HG03460 (cell line): Measurements from ENCODE around the gene UBA7.

Source experiments
- ATAC-seq: cut with Tn5 transposase; IDR thresholded peaks from one replicate; pipeline ENCODE4 v1.9.1; 2021; ENCODE audit not compliant: unreplicated experiment

Gene UBA7

DNA sequence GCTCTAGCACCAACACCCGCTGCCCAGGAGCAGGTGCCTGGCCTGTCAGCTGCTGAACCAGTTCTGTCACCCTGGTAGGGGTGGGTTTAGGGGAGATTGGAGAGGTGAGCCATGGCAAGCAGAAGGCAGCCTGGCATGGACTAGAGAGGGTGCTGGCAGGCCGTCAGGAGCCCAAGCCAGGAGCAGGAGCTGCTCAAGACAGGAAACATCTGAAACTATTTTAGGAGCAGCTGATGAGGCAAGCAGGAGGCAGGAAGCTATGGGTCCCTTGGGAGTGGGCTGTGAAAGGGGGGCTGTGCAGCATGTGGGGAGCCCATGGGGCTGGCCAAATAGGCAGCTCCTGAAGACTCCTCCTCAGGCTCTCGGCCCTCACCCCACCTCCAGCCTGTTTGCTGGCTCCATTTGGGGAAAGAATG, 8.4 kb downstream of the UBA7 start:
- no peak for ATAC-seq

DNA sequence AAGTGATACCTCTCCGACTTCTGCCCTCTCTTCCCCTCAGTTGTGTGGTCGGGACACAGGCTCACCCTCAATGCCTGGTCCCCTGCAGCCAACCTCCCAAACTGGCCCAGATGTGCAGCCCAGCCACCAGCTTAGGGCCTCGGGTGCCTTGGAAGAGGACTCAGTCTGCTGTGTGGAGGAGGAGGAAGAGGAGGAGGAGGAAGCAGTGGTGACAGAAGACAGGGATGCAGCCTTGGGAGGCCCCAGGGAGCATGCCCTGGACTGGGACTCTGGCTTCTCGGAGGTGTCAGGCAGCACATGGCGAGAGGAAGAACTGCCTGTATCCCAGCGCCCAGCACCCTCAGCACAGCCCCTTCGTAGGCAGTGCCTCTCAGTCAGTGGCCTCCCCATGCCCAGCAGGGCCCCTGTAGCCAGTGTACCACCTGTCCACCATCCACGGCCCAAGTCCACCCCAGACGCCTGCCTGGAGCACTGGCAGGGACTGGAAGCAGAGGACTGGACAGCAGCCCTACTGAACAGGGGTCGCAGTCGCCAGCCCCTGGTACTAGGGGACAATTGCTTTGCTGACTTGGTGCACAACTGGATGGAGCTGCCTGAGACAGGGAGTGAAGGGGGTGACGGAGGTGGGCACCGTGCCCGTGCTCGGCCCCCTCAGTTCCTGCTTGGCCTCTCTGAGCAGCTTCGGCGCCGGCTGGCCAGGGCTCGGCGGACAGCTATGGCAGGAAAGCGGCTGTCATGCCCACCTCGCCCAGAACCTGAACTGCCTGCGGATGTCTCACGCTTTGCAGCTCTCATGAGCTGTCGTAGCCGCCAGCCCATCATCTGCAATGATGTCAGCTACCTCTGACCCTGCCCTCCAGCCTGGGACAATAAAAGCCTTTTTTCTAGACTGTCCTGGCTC, 9.4 kb downstream of the UBA7 start:
- ATAC-seq = no peak

DNA sequence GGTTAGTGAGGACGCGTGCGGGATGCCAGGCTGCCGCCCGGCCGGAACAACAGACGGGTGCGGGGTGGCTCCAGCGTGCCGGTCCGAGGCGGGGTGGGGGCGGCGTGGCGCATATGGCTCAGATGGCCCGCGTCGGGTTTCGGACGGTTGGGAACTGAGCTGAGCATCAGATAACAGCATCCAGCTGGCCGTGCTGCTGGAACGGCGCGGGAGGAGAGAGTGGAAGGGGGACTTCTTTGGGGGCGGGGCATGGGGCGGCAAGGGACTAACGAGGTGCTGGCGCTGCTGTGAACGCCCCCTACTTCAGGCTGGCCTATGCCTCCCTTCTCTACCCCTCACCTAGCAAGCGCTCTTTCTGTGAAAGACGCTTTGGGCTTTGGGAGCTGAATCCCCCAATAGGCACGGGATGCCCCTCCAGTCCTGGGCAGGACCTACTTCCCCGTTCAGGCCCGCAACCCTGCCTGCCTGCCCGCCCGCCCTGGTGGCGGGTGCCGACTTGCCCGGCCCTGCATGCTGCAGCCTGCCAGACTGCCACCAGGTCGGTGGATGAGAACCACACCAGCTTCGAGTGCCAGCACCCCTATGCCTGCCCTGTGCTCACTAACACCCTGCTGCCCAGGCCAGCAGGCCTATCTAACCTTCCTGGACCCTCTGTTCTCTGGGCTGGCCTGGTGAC, 10.2 kb downstream of the UBA7 start:
- ATAC-seq = peak; percentile 1

DNA sequence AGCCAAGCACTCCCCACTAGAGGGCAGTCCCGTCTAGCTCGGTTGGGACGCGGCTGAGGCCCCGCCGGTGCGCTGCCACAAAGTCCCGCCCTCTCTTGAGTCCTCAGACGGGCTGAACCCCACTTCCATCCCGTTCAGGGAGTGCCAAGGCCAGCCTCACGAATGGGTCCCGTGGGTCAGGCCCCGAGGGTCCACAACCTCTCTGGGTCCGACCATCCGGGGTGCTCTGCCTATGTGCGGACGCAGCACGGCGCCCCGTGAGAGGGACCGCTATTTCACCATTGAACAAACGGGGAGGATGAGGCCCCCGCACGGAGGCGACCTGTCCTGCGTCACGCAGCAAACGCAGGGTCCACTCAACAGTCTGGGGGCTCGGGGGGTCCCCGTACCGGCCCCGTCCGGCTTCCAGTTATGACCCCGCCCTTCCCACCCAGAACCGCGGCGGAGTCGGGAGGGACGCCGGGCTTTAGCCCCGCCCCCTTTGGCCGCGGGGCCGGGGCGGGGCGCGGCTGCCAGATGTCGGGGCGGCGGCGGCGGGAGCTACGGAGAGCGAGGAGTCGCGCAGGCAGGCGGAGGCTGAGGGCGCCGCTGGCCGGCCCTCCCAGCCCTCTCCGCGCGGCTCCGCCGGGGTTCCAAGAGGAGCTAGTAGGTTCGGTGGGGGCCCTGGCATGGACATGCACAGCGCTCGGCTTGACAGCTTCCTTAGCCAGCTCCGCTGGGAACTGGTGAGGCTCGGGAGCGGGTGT, 10.9 kb downstream of the UBA7 start, which contains the start of gene INKA1:
Gene INKA1, plus strand, starts transcription at position 543 of the 746 bp plus-strand sequence. Its CDS starts 132 bp downstream, at position 675.
- peak; percentile 51 for ATAC-seq

DNA sequence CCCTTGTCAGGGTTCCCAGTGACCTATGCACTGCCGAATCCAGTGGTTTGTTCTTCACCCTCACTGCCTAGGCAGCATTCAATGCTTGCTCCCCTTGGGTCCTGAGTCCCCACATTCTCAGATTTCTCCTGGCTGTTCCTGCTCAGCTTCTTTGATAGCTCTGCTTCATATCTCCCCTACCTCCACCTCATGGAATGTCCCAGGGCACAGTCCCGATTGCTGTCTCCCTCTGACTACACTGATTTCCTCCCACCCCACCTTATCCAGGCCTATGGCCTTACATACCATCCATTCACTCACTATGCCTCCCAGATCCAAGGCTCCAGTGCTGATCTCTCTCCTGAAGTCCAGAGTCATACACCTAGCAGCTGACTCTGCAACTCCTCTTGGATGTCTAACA, 12.6 kb downstream of the UBA7 start:
- ATAC-seq = no peak

DNA sequence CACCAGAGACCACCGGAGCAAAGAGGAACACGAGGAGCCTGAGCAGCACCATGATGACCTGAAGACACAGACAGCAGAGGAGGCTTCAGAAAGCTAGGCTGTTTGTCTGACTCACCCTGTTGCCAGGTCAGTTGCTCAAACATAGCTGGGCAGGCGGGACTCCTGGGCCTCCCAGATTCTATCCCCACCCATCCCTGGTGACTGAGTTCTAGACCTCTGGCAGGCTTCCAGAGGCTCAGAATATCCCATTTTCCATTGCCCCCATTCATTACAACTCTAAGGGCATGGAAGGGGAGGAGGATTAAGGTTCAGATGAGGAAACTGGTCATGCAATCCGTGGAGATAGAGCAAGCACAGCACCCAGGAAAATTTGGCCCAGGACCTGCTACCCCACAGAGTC, 14.0 kb downstream of the UBA7 start, which contains the start of gene CDHR4:
Gene CDHR4, minus strand, starts transcription at position 113 of the 400 bp plus-strand sequence. Its CDS starts 61 bp downstream, at position 52.
- no peak for ATAC-seq

DNA sequence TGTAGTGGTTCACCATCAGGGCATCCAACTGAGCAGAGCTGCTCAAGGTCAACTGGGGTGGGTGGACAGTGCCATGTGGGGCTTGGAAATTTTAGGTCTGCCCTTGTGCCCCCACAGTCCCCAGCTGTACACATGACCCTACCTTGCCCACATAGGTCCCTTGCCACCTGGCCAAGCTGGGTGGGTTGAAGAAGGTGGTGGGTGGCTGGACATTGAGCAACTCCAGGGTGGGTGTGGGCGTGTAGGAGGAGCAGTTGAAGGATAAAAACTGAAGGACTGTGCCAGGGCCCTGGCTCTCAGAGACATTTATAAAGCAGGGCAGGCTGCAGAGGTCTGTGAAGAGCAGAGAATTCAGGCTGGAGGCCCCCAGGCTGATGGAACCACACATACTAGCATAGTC, 14.6 kb downstream of the UBA7 start:
- ATAC-seq = no peak

DNA sequence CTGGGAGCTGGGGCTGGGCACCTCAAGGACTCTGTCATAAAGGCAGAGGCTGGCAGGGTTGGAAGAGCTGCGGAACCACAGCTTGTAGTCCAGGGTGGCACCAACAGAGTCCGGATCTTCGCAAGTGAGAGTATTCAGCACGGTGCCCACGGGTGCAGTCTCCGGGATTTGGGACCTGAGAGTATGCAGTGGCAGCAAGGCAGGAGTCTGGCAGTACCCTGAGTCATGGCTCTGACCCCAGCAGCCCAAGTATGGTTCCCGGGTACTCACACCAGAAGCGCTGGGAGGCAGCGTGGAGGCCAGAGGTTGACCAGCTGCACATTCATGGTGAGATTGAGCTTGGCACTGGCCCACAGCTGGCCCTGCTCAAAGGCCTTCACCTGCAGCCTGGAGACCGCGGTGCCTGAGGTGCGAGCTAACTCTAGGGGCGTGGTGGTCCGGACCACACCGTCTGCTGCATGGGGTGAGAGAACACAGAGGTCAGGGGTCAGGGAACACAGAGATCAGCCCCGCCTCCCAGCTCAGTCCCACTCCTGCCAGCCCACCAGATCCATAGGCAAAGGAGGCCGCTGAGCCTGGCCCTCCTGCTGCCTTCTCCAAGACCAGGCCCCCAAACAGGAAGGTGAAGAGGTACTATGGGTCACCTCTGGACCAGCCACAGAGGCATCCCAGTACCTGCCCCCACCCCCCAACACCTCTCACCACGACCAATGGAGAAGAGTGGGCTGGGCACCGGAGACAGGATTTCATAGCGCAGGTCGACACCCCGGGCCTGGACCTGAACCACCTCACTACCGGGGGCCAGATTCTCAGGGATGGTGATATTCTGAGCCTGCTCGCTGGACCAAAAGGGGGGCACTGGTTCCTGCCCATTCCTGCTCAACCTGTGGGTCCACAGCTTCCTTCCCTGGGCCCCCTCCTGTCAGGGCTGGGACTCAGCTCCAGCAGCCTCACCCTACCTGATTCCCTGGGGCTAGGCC, 18.5 kb downstream of the UBA7 start:
- no peak for ATAC-seq

DNA sequence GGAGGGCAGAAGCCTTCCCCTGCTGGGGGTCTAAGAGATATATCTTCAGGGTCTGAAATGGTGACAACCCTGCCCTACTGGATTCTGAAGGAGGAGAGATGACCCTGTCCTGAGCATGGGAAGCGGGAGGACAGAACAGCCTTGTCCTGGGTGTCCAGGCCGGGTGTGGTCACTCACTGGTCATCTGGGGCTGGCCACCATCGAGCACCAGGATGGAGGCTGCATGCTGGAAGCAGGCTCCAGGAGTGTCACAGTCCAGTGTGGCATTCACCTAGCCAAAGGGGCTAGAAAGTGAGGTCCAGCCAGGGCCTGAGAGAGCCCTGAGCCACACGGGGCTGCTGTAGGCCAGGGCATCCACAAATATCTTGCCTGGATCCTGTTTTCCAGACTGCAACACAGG, 19.3 kb downstream of the UBA7 start:
- ATAC-seq = no peak

DNA sequence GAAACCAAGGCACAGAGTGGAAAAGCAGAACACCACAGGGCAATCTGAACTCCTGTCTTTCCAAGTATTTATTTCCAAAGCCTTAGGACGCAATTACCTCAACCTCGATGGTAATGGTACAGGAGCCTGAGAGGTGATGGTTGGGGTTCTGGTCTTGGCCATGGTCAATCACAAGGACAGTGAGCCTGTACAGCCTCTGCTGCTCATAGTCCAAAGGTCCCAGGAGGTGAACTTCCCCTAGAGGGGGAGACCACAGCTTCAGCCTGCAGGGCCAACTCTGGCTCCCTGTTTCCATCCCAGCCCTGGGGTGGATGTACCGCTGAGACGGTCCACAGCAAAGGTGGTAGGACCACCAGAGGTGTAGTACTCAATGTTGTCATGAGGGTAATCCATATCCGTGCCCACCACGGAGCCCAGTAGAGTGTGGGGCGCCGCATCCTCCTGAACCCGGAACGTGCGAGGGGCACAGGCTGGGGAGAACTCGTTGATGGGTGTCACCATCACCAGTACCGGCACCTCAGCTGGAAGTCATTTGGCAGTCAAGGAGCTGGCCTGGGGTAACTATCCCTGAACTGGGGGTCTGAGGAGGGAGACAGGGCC, 20.2 kb downstream of the UBA7 start:
- ATAC-seq = no peak

DNA sequence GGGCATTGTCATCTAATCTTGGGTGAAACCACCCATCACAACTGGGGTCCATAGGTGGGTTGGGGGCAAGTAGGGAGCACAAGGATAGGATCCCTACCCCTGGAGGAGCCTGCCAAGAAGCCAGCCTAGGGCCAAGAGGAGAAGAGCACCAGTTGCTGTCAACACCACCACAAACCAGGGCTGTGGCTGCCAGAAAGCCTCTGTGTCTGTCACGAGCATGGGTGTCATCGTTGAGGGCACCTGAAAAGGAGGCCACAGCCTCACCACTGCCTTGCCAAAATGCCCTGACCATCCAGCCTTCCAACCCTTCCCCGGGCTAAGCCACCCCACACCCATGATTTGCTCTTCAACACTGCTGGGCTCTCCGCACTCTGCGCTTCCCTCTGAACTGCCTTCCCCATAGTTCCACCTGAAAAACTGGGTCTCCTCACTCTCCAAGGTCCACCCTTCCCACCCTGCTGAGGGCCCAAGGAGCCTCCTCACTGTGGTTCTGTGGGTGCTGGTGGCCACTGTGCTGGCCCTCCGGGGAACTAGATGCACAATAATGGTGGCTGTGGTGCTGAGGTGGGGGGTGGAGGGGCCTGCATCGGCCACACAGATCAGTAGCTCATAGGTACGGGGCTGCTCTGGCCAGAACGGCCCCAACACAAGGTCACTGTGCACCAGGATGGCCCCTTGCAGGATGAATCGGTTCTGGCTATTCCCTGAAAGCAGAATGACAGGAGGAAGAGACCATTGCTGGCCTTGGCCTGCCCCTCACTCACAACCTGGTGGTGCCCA, 21.2 kb downstream of the UBA7 start:
- ATAC-seq = no peak

DNA sequence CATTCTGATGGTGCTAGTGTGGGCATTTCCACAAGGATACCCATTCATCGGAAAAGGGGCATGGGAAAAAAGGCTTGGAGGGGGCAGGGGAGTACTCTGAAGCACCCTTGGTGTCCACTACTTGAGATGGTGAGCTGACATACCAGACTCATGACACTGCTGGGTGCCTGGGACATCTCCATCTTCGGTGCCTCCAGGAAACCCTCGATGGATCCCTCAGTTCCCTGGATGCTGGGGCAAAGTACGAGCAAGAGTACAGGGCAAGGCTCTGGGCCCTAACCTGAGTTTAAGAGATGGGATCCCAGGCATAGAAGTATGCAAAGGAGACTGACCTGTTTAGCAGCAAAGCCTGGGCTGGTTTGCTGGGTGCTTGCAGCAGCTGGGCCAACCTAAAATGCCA, 22.2 kb downstream of the UBA7 start:
- no peak for ATAC-seq

DNA sequence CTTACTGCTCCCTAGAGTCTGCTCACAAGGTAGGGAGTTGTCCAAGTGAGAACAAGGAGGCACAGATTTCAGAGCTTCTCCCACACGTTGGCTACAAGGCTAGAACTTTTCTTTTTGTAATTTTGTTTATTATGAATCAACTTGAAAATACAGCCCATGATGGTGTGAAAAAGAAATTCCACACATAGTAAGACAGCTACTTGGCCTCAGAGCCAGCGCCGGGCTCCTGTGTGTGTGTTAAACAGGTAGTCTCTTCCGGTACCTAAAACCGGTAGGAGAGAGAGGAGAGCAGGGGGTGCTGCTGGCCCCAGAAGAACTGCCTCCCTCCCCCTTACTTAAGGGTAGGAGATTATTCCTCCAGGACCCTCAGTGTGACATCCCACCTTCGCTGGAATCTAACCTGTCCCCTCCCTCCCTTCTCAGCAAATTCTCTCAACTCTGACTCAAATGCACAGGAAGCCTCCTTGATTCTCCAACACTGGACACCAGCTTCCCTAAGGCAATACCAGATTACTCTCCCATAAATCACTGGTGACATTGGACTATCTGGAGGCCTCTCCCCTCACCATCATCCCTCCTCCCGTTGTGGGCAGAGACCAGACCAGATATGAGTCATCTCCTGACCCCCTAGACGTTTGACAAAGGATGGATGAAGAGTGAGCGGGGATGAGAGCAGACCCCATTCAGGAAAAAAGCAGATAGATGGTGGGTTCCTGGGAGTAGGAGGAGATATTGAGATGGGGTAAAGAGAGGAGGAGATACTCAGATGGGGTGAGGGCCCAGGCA, 22.9 kb downstream of the UBA7 start:
- no peak for ATAC-seq

DNA sequence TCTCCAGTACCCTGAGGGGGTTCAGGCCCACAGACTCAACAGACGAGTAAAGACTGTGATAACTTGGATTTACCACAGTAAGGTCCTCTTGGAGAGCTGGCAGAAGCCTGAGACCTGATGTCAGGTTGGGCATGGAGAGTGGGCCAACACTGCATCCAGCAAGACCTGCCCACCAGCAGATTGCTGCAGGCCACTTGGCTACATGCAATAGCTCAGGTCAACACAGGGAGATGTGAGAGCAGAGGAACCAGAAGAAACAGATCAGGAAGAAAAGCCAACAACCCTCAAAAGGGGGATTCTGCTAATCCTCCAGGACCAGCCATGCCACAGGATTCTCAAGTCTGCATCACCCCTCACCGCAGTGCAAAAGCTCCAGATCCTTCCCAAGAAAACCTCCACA, 25.7 kb downstream of the UBA7 start:
- ATAC-seq = no peak

DNA sequence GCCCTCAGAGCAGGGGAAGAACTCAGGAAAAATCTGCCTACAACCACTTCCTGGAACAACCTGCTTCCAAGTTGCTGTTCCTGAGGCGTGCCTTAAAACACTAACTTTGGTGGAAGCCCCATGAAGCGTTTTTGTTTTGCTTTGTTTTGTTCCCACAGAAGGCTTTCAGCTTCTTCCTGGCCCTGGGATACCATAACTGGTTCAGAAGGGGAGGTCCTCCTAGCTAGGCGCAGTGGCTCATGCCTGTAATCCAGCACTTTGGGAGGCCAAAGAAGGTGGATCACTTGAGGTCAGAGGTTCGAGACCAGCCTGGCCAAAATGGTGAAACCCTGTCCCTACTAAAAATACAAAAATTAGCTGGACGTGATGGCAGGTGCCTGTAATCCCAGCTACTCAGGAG, 26.2 kb downstream of the UBA7 start:
- ATAC-seq = no peak

DNA sequence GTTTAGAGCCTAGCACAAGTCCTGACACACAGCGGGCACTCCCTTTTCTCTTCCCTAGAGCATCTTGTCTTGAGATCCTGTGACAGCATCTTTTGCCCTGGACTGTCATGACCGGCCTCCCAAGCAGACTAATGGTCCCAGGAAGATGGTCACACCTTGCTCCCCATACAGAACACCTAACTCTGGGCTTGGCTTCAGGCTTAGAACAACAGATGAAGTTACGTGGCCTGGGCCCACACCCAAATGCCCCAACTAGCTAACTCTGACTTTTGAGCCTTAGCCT, 26.6 kb downstream of the UBA7 start:
- ATAC-seq = no peak

DNA sequence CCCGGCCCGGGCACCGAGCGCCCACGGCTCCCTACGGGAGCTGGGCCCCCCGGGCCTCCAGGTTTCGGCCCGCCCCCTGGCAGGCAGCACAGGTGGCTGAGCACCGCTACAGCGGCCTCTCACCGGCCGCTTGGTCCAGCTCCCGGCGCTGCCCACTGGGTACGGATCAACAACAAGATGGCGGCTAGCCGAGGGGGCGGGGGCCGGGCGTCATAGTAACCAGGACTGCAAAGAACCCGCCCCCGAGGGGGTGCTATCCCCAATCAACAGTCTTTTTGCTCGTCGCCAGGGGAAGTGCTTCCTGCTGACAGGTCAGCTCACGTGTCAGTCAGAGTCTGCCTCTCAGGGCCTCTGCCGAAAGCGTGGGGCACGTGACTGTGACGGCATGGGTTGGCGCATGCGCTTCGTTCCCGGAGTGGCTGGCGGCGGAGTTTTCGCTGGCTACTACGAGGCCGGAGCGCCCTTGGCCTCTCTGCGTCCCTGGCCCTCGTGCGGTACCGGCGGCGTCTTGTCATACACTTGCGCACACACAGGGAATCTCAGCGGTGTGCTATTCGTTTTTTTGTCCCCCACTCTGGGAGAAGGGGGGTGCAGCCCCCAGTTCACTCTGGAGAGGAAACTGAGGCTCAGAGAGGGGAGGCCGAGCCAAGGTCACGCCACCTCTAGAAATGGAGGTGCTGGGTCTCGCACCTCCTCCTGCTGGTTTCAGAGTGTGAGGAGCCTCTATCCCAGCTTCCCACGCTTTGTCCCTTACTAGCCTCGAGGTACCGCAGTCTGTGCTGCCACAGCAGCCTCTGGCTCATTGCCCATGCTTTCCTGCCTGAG, 27.2 kb downstream of the UBA7 start, which contains the start of gene IP6K1:
Gene IP6K1, minus strand, starts transcription at position 186 of the 825 bp plus-strand sequence. CDS start 38,502 bp downstream, outside the sequence.
- ATAC-seq = peak; percentile 98
